HG02884 (cell line): Measurements from ENCODE around the gene AKIP1.
"Not testable (repeated sequence)": the region's sequence is repeated elsewhere in the genome, so short reads cannot be mapped to it uniquely, and the experiment has no call there.

Source experiments
- ATAC-seq: cut with Tn5 transposase; IDR thresholded peaks from one replicate; pipeline ENCODE4 v1.9.1; 2021; ENCODE audit warnings: mild to moderate bottlenecking, moderate library complexity; ENCODE audit not compliant: unreplicated experiment

The AKIP1 gene

GRCh38 chr11:8911029-8911823, at the start of gene AKIP1:
Gene AKIP1, plus strand, starts transcription at chr11:8911189. Its CDS starts 261 bp downstream, at chr11:8911450.
- peak; percentile 65 for ATAC-seq

- no peak for ATAC-seq
Measured at GRCh38 chr11:8863838-8864237, 47.2 kb upstream of the AKIP1 start.

GRCh38 chr11:8865304-8865703, 45.7 kb upstream of the AKIP1 start:
- no peak for ATAC-seq

GRCh38 chr11:8867035-8867434, 44.0 kb upstream of the AKIP1 start:
- no peak for ATAC-seq

GRCh38 chr11:8867931-8868631, 42.9 kb upstream of the AKIP1 start:
- no peak for ATAC-seq

GRCh38 chr11:8870411-8871170, 40.4 kb upstream of the AKIP1 start:
- ATAC-seq = no peak

GRCh38 chr11:8871171-8871775, 39.7 kb upstream of the AKIP1 start:
- ATAC-seq = no peak

GRCh38 chr11:8871962-8872361, 39.0 kb upstream of the AKIP1 start:
- ATAC-seq = no peak

GRCh38 chr11:8873741-8874405, 37.1 kb upstream of the AKIP1 start:
- ATAC-seq = no peak

- ATAC-seq = no peak
Measured at GRCh38 chr11:8878771-8879170, 32.2 kb upstream of the AKIP1 start.

- not testable (repeated sequence) for ATAC-seq
Measured at GRCh38 chr11:8881585-8881984, 29.4 kb upstream of the AKIP1 start.

GRCh38 chr11:8886322-8886721, 24.7 kb upstream of the AKIP1 start:
- no peak for ATAC-seq

GRCh38 chr11:8891185-8891584, 19.8 kb upstream of the AKIP1 start:
- ATAC-seq = not testable (repeated sequence)

GRCh38 chr11:8899119-8899753, 11.8 kb upstream of the AKIP1 start:
- ATAC-seq = no peak

- no peak for ATAC-seq
Measured at GRCh38 chr11:8905528-8906165, 5.3 kb upstream of the AKIP1 start.

- ATAC-seq = no peak
Measured at GRCh38 chr11:8907116-8907515, 3.9 kb upstream of the AKIP1 start.

GRCh38 chr11:8908099-8908498, 2.9 kb upstream of the AKIP1 start:
- no peak for ATAC-seq

- peak; percentile 11 for ATAC-seq
Measured at GRCh38 chr11:8910649-8911026, 351 bp upstream of the AKIP1 start.

- ATAC-seq = no peak
Measured at GRCh38 chr11:8913961-8914660, 3.1 kb downstream of the AKIP1 start.
